HuH-7.5 (cell line): ENCODE results near the gene MN1.

Source experiments
- DNase-seq: peaks from one replicate; pipeline ENCODE4 v3.0.0; 2011; ENCODE audit warnings: low spot score

Gene MN1

GRCh38 chr22:27800250-27801201, 1.0 kb downstream of the MN1 start:
- DNase-seq, result peak; percentile 36

GRCh38 chr22:27799827-27800249, 1.7 kb downstream of the MN1 start:
- no peak for DNase-seq

- DNase-seq, result no peak
Observed at GRCh38 chr22:27799015-27799826, 2.3 kb downstream of the MN1 start.

GRCh38 chr22:27798511-27799014, 3.0 kb downstream of the MN1 start:
- DNase-seq, result no peak

GRCh38 chr22:27797520-27798391, 3.8 kb downstream of the MN1 start:
- no peak for DNase-seq

GRCh38 chr22:27796829-27797519, 4.6 kb downstream of the MN1 start:
- no peak for DNase-seq

GRCh38 chr22:27795696-27796517, 5.6 kb downstream of the MN1 start:
- DNase-seq, result no peak

- DNase-seq, result no peak
Observed at GRCh38 chr22:27795053-27795452, 6.5 kb downstream of the MN1 start.

- no peak for DNase-seq
Observed at GRCh38 chr22:27794226-27794625, 7.3 kb downstream of the MN1 start.

- no peak for DNase-seq
Observed at GRCh38 chr22:27793576-27793975, 8.0 kb downstream of the MN1 start.

- DNase-seq, result no peak
Observed at GRCh38 chr22:27792452-27793161, 8.9 kb downstream of the MN1 start.

- no peak for DNase-seq
Observed at GRCh38 chr22:27791859-27792241, 9.7 kb downstream of the MN1 start.

- no peak for DNase-seq
Observed at GRCh38 chr22:27791159-27791858, 10.2 kb downstream of the MN1 start.

- DNase-seq, result no peak
Observed at GRCh38 chr22:27790376-27791158, 11.0 kb downstream of the MN1 start.

- DNase-seq, result no peak
Observed at GRCh38 chr22:27788500-27789288, 12.9 kb downstream of the MN1 start.

- DNase-seq, result no peak
Observed at GRCh38 chr22:27786965-27787364, 14.6 kb downstream of the MN1 start.

- no peak for DNase-seq
Observed at GRCh38 chr22:27786291-27786932, 15.1 kb downstream of the MN1 start.
